ENCODE results near the gene SLC35G3.
"Not testable (repeated sequence)": the region's sequence is repeated elsewhere in the genome, so short reads cannot be mapped to it uniquely, and the experiment has no call there.

Gene SLC35G3

GRCh38 chr17:35212668-35213067 lies 18.5 kb upstream of the SLC35G3 start:
- DNase-seq (ENCODE audit: low read depth in 1 of 2, low spot score in 1 of 2): no peak

- peak in 1 of 2 donors; percentile 29 for DNase-seq (ENCODE audit: low read depth in 1 of 2, low spot score in 1 of 2)
These were observed 16.5 kb upstream of the SLC35G3 start for GRCh38 chr17:35210741-35211140.

GRCh38 chr17:35202582-35202981 lies 8.4 kb upstream of the SLC35G3 start:
- not testable (repeated sequence) for DNase-seq (ENCODE audit: low read depth in 1 of 2, low spot score in 1 of 2)

GRCh38 chr17:35195062-35195461 lies 869 bp upstream of the SLC35G3 start:
- not testable (repeated sequence) for DNase-seq (ENCODE audit: low read depth in 1 of 2, low spot score in 1 of 2)

GRCh38 chr17:35192708-35193107 lies 1.5 kb downstream of the SLC35G3 start:
- no peak for DNase-seq (ENCODE audit: low read depth in 1 of 2, low spot score in 1 of 2)

- no peak for DNase-seq (ENCODE audit: low read depth in 1 of 2, low spot score in 1 of 2)
These were observed 3.0 kb downstream of the SLC35G3 start for GRCh38 chr17:35191001-35191695.

GRCh38 chr17:35189291-35189690 lies 4.9 kb downstream of the SLC35G3 start:
- DNase-seq (ENCODE audit: low read depth in 1 of 2, low spot score in 1 of 2): no peak

GRCh38 chr17:35188111-35188510 lies 6.1 kb downstream of the SLC35G3 start:
- DNase-seq (ENCODE audit: low read depth in 1 of 2, low spot score in 1 of 2): no peak

- no peak for DNase-seq (ENCODE audit: low read depth in 1 of 2, low spot score in 1 of 2)
These were observed 6.7 kb downstream of the SLC35G3 start for GRCh38 chr17:35187481-35187880.

GRCh38 chr17:35185849-35186248 lies 8.3 kb downstream of the SLC35G3 start:
- no peak for DNase-seq (ENCODE audit: low read depth in 1 of 2, low spot score in 1 of 2)

GRCh38 chr17:35184274-35184673 lies 9.9 kb downstream of the SLC35G3 start:
- no peak for DNase-seq (ENCODE audit: low read depth in 1 of 2, low spot score in 1 of 2)

GRCh38 chr17:35183332-35183731 lies 10.9 kb downstream of the SLC35G3 start:
- DNase-seq (ENCODE audit: low read depth in 1 of 2, low spot score in 1 of 2): no peak

- DNase-seq (ENCODE audit: low read depth in 1 of 2, low spot score in 1 of 2): not testable (repeated sequence)
These were observed 14.8 kb downstream of the SLC35G3 start for GRCh38 chr17:35179379-35179778.

GRCh38 chr17:35176897-35177296 lies 17.3 kb downstream of the SLC35G3 start:
- DNase-seq (ENCODE audit: low read depth in 1 of 2, low spot score in 1 of 2): no peak

- DNase-seq (ENCODE audit: low read depth in 1 of 2, low spot score in 1 of 2): no peak
These were observed 18.4 kb downstream of the SLC35G3 start for GRCh38 chr17:35175638-35176415.

- DNase-seq (ENCODE audit: low read depth in 1 of 2, low spot score in 1 of 2): no peak
These were observed 19.3 kb downstream of the SLC35G3 start for GRCh38 chr17:35174835-35175334.

- DNase-seq (ENCODE audit: low read depth in 1 of 2, low spot score in 1 of 2): not testable (repeated sequence)
These were observed 21.9 kb downstream of the SLC35G3 start for GRCh38 chr17:35172321-35172720.

- DNase-seq (ENCODE audit: low read depth in 1 of 2, low spot score in 1 of 2): no peak
These were observed 22.4 kb downstream of the SLC35G3 start for GRCh38 chr17:35171834-35172233.

- DNase-seq (ENCODE audit: low read depth in 1 of 2, low spot score in 1 of 2): peak in 1 of 2 donors; percentile 6
These were observed 23.0 kb downstream of the SLC35G3 start for GRCh38 chr17:35170968-35171771.

GRCh38 chr17:35169835-35170363 lies 24.3 kb downstream of the SLC35G3 start:
- no peak for DNase-seq (ENCODE audit: low read depth in 1 of 2, low spot score in 1 of 2)

- DNase-seq (ENCODE audit: low read depth in 1 of 2, low spot score in 1 of 2): no peak
These were observed 26.5 kb downstream of the SLC35G3 start for GRCh38 chr17:35167666-35168065.

Data from activated CD4-positive, alpha-beta T cell treated with anti-CD3 and anti-CD28 coated beads, Interleukin-2, amount 50 U/mL, for 24 hours (primary cell).